OCI-LY7 (cell line): Measurements from ENCODE around the gene ACAP1.

Source experiments
- CTCF ChIP-seq: fragments of 200-600 bp; sonication (generic); conservative IDR thresholded peaks from 2 replicates; pipeline ENCODE4 v1.5.1; 2014; ENCODE audit warnings: mild to moderate bottlenecking, antibody characterized with exemption, low read length, moderate library complexity, mixed read lengths
- EZH2phosphoT487 ChIP-seq: fragments of 200-600 bp; sonication (generic); IDR thresholded peaks from 2 replicates; pipeline ENCODE4 v1.6.1; 2018; ENCODE audit warnings: low read depth, borderline replicate concordance, mild to moderate bottlenecking, mixed run types, antibody characterized with exemption, low read length, moderate library complexity, mixed read lengths

- TF ChIP-seq CTCF (no peak), EZH2phosphoT487 (no peak)
Observed at GRCh38 chr17:7341842-7342241, 5.5 kb downstream of the ACAP1 start.
